Left ventricle myocardium superior (tissue), 1 donor: Measurements from ENCODE around the gene DPYSL4. TPM values are rescaled to one million over a fixed set of nuclear protein-coding genes. Genes with fewer than 3 reads are reported as not detected.

Experiments used
- ATAC-seq: fragments of 200-7000 bp; cut with Tn5 transposase; one replicate; pipeline ENCODE4 v1.9.1; 2020; ENCODE audit warnings: mild to moderate bottlenecking, moderate library complexity
- DNase-seq: peaks from one replicate; pipeline ENCODE4 v3.0.0-alpha.2; 2020
- intact Hi-C: fragments of 100-400 bp; cut with micrococcal nuclease; formaldehyde crosslinking; loops from one replicate; pipeline ENCODE4 v1.11.0; 2022
- total RNA-seq: library from RNA; stranded (reverse); fragmentation: NEBNext Ultra II Directional; extraction: Animal tissue kit (Norgen Biotek cat#: 25700); gene quantifications from one replicate; pipeline ENCODE4 v1.2.1, GENCODE V29; 2021
- donor health status: DM: no; HTN: yes; CAD: no; lungs with severe emphysema.

Gene DPYSL4
- total RNA-seq, 1 donor from 2014 or later: 45.2 TPM

GRCh38 chr10:132200344-132201110 lies 13.8 kb downstream of the DPYSL4 start:
- DNase-seq (peak; percentile 24), ATAC-seq (no peak)
- intact Hi-C loops: no loop called here

GRCh38 chr10:132201111-132201969 lies 14.6 kb downstream of the DPYSL4 start:
- intact Hi-C loops: no loop called here
- DNase-seq: peak; percentile 12
- ATAC-seq: no peak

GRCh38 chr10:132202070-132202970 lies 15.6 kb downstream of the DPYSL4 start:
- intact Hi-C loops: no loop called here
- peak; percentile 26 for DNase-seq
- ATAC-seq: no peak

GRCh38 chr10:132203256-132204077 lies 16.7 kb downstream of the DPYSL4 start:
- intact Hi-C loops: no loop called here
- ATAC-seq (no peak), DNase-seq (peak; percentile 34)

- DNase-seq (peak; percentile 17), ATAC-seq (no peak)
- intact Hi-C loops: no loop called here
Measured at GRCh38 chr10:132204078-132204780, 17.5 kb downstream of the DPYSL4 start.

- intact Hi-C loops: no loop called here
- DNase-seq (peak; percentile 23), ATAC-seq (no peak)
Measured at GRCh38 chr10:132204781-132205473, 18.2 kb downstream of the DPYSL4 start.

GRCh38 chr10:132205650-132206376 lies 19.1 kb downstream of the DPYSL4 start:
- intact Hi-C loops: no loop called here
- DNase-seq: peak; percentile 58
- peak; percentile 36 for ATAC-seq

GRCh38 chr10:132206377-132206745 lies 19.6 kb downstream of the DPYSL4 start:
- intact Hi-C loops: no loop called here
- no peak for DNase-seq
- no peak for ATAC-seq

GRCh38 chr10:132206806-132207535 lies 20.2 kb downstream of the DPYSL4 start:
- no peak for ATAC-seq
- DNase-seq: peak; percentile 21
- intact Hi-C loops: no loop called here

- ATAC-seq: peak; percentile 20
- DNase-seq: peak; percentile 47
Measured at GRCh38 chr10:132207536-132208461, 21.1 kb downstream of the DPYSL4 start.

GRCh38 chr10:132208462-132209050 lies 21.8 kb downstream of the DPYSL4 start:
- intact Hi-C loops: no loop called here
- peak; percentile 72 for DNase-seq

More at GRCh38 chr10:132207536-132208461, 21.1 kb downstream of the DPYSL4 start:
- intact Hi-C loops: no loop called here

GRCh38 chr10:132209130-132209529 lies 22.4 kb downstream of the DPYSL4 start:
- DNase-seq: peak; percentile 34

More at GRCh38 chr10:132208462-132209050, 21.8 kb downstream of the DPYSL4 start:
- peak; percentile 82 for ATAC-seq

GRCh38 chr10:132209978-132210530 lies 23.3 kb downstream of the DPYSL4 start:
- intact Hi-C loops: no loop called here
- peak; percentile 28 for DNase-seq
- ATAC-seq: no peak

More at GRCh38 chr10:132209130-132209529, 22.4 kb downstream of the DPYSL4 start:
- no peak for ATAC-seq
- intact Hi-C loops: no loop called here

- ATAC-seq (no peak), DNase-seq (peak; percentile 27)
- intact Hi-C loops: no loop called here
Measured at GRCh38 chr10:132210766-132211165, 24.0 kb downstream of the DPYSL4 start.
